GM12865 (cell line): ENCODE data around the gene DUSP21.

ENCODE experiments used
- DNase-seq: peaks from one replicate; pipeline ENCODE4 v3.0.0; 2010; ENCODE audit warnings: low read depth
- H3K4me3 ChIP-seq: 2 replicates; pipeline ENCODE4 v1.5.1; 2011; ENCODE audit warnings: mild to moderate bottlenecking, low read depth, low read length, control low read depth
- TF ChIP-seq, protein P1 (sequence below): IDR thresholded peaks from 2 replicates; pipeline ENCODE4 v1.5.1; 2011; ENCODE audit warnings: low read length, control low read depth, low read depth, inconsistent platforms; ENCODE audit not compliant: insufficient read depth; ENCODE audit errors: missing control alignments

Gene DUSP21

DNA sequence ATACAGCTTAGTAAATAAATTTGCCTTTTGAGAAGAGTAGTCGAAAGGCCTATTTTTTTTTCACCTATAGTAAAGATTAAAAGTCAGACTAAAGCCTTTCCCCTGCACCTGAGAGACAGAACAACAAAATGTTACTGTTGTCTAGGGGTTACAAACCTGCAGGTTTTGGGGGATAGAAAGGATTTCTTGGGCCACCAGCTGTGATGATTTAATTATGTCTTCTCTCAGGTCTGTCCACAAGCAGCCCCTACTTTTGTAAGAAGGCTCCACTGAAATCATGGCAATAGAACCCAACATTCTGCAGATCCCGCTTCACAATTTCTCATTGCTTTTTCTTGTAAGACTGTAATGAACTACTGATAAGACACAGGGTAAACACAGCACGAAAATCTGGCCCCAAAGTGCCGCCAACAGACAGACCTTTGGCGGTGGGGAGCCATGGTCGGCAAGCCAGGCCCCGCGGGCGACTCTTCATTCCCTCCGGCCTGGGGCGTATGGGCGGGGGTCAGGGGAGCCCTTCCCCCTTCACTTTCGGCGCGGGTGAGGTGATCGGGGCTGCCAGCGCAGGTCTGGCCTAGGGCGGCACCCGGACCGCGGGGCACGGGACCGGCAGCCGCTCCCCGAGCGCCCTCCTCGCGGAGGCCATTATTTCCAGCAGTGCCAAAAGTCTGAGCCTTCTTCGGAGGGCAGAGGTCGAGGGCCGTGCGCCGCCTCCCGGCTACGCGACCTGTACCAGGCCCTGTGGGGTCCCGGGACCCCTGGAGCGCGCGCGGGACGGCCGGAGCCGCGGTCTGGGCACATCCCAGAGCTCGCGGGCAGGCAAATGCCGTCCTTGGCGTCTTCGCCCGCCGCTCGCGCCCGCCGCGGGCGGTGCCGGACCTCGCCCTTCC lies 28.4 kb downstream of the DUSP21 start:
- no peak for DNase-seq
- H3K4me3 ChIP-seq: peak overlapping the region; percentile 63
- TF ChIP-seq, protein P1, sequence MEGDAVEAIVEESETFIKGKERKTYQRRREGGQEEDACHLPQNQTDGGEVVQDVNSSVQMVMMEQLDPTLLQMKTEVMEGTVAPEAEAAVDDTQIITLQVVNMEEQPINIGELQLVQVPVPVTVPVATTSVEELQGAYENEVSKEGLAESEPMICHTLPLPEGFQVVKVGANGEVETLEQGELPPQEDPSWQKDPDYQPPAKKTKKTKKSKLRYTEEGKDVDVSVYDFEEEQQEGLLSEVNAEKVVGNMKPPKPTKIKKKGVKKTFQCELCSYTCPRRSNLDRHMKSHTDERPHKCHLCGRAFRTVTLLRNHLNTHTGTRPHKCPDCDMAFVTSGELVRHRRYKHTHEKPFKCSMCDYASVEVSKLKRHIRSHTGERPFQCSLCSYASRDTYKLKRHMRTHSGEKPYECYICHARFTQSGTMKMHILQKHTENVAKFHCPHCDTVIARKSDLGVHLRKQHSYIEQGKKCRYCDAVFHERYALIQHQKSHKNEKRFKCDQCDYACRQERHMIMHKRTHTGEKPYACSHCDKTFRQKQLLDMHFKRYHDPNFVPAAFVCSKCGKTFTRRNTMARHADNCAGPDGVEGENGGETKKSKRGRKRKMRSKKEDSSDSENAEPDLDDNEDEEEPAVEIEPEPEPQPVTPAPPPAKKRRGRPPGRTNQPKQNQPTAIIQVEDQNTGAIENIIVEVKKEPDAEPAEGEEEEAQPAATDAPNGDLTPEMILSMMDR: no peak

DNA sequence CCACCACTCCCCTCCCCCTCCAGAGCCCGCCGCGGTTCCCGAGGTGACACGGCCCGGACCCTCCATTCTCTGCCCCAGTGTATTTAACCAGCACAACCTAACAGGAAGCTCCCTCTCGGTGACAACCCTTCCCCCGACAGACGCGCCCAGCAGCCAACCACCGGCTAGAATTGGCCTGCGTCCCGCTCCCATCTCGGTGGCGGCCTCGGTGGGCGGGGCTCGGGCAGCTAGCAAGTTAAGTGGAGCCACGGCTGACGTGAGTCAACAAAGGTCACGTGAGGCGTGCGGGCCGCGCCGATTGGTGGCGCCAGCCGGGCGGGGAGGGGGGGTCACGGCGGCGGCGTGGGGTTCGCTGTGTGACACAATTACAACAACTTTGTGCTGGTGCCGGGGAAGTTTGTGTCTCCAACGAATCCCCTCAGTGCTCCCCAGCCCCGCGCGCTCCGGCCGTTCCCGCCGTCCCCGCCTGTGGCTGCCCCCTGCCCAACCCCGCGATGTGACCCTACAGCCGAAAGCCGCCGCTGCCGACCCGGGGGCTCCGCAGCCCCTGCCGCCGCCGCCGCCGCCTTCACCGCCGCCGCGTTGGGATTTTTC lies 29.1 kb downstream of the DUSP21 start, which contains the start of gene KDM6A:
Gene KDM6A, plus strand, starts transcription at position 368 of the 594 bp plus-strand sequence. CDS start 364 bp downstream, outside the sequence.
- DNase-seq: peak; percentile 98
- TF ChIP-seq, protein P1: no peak
- peak within 1 kb of the TSS; percentile 92 for H3K4me3 ChIP-seq

DNA sequence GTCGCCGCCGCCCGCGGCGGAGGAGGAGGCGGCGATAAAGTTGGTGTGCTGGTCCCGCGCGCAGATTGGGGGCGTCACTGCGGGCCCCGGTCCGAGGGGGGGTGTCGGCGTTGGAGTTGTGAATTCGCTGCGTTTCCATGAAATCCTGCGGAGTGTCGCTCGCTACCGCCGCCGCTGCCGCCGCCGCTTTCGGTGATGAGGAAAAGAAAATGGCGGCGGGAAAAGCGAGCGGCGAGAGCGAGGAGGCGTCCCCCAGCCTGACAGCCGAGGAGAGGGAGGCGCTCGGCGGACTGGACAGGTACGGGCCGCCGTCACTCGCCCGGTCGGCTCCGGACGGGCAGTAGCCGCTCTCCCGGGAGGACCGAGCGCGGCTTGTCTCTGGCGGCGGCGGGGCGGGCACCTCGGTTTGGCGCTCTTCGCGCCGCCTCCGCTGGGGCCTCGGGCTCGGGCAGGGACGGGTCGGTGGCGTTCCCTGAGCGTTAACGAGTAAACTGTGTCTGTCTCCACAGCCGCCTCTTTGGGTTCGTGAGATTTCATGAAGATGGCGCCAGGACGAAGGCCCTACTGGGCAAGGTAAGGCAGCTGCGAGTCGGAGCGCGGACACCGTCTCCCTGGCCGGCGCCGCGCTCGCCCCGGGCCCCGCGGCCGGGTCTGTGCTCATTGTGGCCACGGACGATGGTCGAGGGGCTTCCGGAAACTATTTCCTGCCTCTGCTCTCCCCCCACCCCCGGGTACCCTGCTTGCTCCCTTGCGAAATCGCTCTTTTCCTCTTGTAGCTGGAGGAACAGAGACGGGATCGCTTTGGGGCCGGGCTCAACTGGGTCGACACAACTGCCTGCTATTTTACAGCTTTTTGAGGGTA lies 29.8 kb downstream of the DUSP21 start:
- peak; percentile 43 for DNase-seq
- TF ChIP-seq, protein P1: no peak
- peak overlapping the region; percentile 92 for H3K4me3 ChIP-seq

DNA sequence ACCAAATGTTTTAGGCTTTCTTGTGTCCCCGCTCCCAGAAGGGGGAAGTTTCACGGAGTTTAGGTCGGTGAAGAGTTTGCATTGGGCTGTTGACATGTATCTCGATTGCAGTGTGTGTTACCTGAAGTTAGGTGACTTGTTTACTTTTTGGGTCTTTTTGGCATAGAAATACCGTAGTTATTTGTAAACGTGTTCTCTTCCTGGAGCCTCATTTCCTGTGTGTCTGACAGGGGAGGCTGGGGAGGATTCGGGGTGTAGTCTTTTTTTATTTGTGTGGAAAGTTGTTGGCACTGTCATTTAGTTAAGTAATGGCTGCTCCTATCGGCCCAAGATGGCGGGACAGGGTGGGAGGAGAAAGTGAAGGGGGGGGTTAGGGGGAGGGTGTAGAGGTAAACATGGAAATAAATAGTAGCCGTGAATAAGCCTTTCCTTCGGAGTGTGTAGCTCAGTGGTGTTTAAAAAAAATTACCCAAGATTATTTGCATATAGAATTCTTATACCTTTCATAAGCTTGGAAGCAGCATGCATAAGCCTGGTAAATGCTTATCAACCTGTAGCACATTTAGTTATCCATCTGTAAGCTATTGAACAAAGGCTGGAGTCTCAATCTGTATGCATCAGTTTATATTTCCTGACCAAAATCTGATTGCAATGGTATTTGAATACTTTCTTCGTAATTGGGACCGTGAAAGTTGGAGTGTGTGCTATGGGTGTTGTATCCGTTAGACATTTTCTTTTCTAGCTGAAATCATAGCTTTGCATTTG lies 30.8 kb downstream of the DUSP21 start:
- H3K4me3 ChIP-seq: peak overlapping the region; percentile 92
- DNase-seq: peak; percentile 54
- TF ChIP-seq, protein P1: no peak

DNA sequence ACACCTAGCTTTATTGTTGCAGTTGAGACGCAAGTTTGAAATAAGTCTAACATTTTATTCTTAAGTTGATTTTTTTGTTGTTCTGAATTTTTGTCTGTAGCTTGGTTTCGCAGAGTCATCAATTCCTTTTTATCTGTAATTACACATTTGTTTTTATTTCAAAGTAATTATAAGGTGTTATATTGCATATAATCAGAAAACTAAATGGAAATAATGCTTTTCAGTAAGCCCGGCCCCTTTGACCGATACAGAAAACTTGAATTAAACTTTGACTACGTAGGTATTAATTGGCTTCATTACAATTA lies 31.3 kb downstream of the DUSP21 start:
- no peak for DNase-seq
- TF ChIP-seq, protein P1: no peak
- peak overlapping the region; percentile 92 for H3K4me3 ChIP-seq

DNA sequence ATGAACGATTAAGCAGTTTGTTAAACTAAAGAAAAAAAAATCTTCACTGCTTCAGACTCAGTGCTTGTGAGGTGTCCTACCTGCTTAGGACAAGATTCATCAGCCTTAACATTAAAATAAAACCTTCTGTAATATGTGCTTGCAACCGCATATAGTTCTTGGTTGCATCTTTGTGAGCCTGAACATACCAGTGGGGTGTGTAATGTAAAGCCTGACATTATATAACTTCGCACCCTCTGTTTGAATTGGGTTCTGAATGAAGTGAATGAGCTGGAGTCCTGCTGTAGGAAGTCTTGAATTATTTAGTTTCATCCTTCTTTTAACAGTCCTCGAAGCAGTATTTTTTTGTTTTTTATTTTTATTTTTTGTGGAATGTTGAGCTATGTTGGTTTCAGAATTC lies 32.3 kb downstream of the DUSP21 start:
- TF ChIP-seq, protein P1: no peak
- DNase-seq: no peak
- peak overlapping the region; percentile 92 for H3K4me3 ChIP-seq
